Natural killer cell (primary cell): Measurements from ENCODE around the gene MAP4K3. TPM values are rescaled to one million over a fixed set of nuclear protein-coding genes. Genes with fewer than 3 reads are reported as not detected.
"Not testable (repeated sequence)": the region's sequence is repeated elsewhere in the genome, so short reads cannot be mapped to it uniquely, and the experiment has no call there.

Experiments used
- ATAC-seq, 3 donors: fragments of 150-1000 bp in 2 of 3; fragments of 200-7000 bp in 1 of 3; cut with Tn5 transposase; 1 replicate in 1 of 3; 2 replicates in 2 of 3; pipeline ENCODE4 v1.10.0; 2021; ENCODE audit warnings: mild to moderate bottlenecking in 2 of 3, moderate library complexity in 2 of 3
- DNase-seq, 2 donors: peaks; one replicate each; pipeline versions ENCODE4 v3.0.0 to v3.0.0-alpha.2; 2013 to 2021; ENCODE audit warnings: mixed read lengths in 1 of 2
- H3K27ac ChIP-seq: one replicate; pipeline ENCODE4 v1.5.1; 2013; ENCODE audit warnings: mild to moderate bottlenecking, low read length
- H3K27me3 ChIP-seq: one replicate; pipeline ENCODE4 v1.6.1; 2013; ENCODE audit warnings: low read length; ENCODE audit not compliant: control insufficient read depth, insufficient read depth
- H3K36me3 ChIP-seq: one replicate; pipeline ENCODE4 v1.6.1; 2013; ENCODE audit warnings: low read length; ENCODE audit not compliant: control insufficient read depth, insufficient read depth
- H3K4me1 ChIP-seq: one replicate; pipeline ENCODE4 v1.6.1; 2013; ENCODE audit warnings: low read length; ENCODE audit not compliant: control insufficient read depth, insufficient read depth
- H3K4me3 ChIP-seq: one replicate; pipeline ENCODE4 v1.5.1; 2013; ENCODE audit warnings: low read length
- H3K9me3 ChIP-seq: one replicate; pipeline ENCODE4 v1.6.1; 2013; ENCODE audit warnings: low read length; ENCODE audit not compliant: control insufficient read depth, insufficient read depth
- H3K27ac Mint-ChIP-seq, 2 donors: one replicate each; pipeline ENCODE4 v1.8.0; 2022; ENCODE audit warnings: mild to moderate bottlenecking in 2 of 2, mixed read lengths in 2 of 2, moderate library complexity in 1 of 2
- H3K27me3 Mint-ChIP-seq, 2 donors: one replicate each; pipeline ENCODE4 v1.8.0; 2022; ENCODE audit warnings: low read depth in 2 of 2, mixed read lengths in 2 of 2
- H3K36me3 Mint-ChIP-seq: one replicate; pipeline ENCODE4 v1.8.0; 2022; ENCODE audit warnings: mixed read lengths
- H3K4me1 Mint-ChIP-seq, 2 donors: one replicate each; pipeline ENCODE4 v1.8.0; 2022; ENCODE audit warnings: mixed read lengths in 2 of 2
- H3K4me3 Mint-ChIP-seq: one replicate; pipeline ENCODE4 v1.8.0; 2022; ENCODE audit warnings: mild to moderate bottlenecking, moderate library complexity, mixed read lengths
- H3K9me3 Mint-ChIP-seq, 2 donors: one replicate each; pipeline ENCODE4 v1.8.0; 2022; ENCODE audit warnings: mixed read lengths in 2 of 2
- CTCF ChIP-seq: fragments of 200-600 bp; IDR thresholded peaks from one replicate; pipeline ENCODE4 v1.8.0; 2022; ENCODE audit warnings: antibody characterized with exemption
- WGBS: methylation state at CpG from one replicate; pipeline ENCODE4 v1.1.7; 2013; ENCODE audit warnings: missing lambda C conversion rate; ENCODE audit not compliant: insufficient coverage; 5-methylcytosine and 5-hydroxymethylcytosine counted together
- intact Hi-C: fragments of 100-400 bp; cut with micrococcal nuclease; formaldehyde crosslinking; loops from one replicate; pipeline ENCODE4 v1.14.2; 2022
- total RNA-seq, 4 donors: library from RNA; stranded (reverse); fragments of 120-200 nt in 1 of 4; gene quantifications; one replicate each; pipeline versions ENCODE4 v1.2.3 to v1.2.4, GENCODE V29; 2013 to 2022

Gene MAP4K3
- total RNA-seq, 3 donors from 2014 or later (not counting 1 experiment from before 2014, with no cell fraction given): 17.3 to 25.9 (median 20.3) TPM

GRCh38 chr2:39246382-39246980 is 190.6 kb downstream of the MAP4K3 start:
- no peaks in the 10 kb centered on the region for H3K27me3 Mint-ChIP-seq
- Histone ChIP-seq H3K36me3 (no peaks in the 10 kb centered on the region), H3K4me3 (no peak overlapping the region), H3K9me3 (peaks cover 2% of the 10 kb centered on the region), H3K27me3 (no peaks in the 10 kb centered on the region), H3K27ac (no peak overlapping the region), H3K4me1 (peaks cover 7% of the 10 kb centered on the region)
- peaks cover 14 to 19% of the 10 kb centered on the region in 2 donors for H3K4me1 Mint-ChIP-seq
- intact Hi-C loops: no loop called here
- H3K36me3 Mint-ChIP-seq: no peaks in the 10 kb centered on the region
- ATAC-seq: no peak
- no peak for DNase-seq
- WGBS: 81% methylated on average over 1 of the region's 1 CpG
- no peaks in the 10 kb centered on the region for H3K9me3 Mint-ChIP-seq
- TF ChIP-seq CTCF: no peak
- H3K4me3 Mint-ChIP-seq: peak overlapping the region; percentile 0
- peak overlapping the region in 1 of 2 donors; percentile 1 for H3K27ac Mint-ChIP-seq

- ATAC-seq (peak in 2 of 3 donors; percentile 43 to 66), DNase-seq (peak in 1 of 2 donors; percentile 59)
- Histone ChIP-seq H3K4me3 (peak overlapping the region; percentile 33), H3K27ac (peak overlapping the region; percentile 15)
- H3K27me3 Mint-ChIP-seq, H3K4me1 ChIP-seq, H3K36me3 Mint-ChIP-seq, H3K36me3 ChIP-seq, intact Hi-C loops, H3K9me3 ChIP-seq, H3K27me3 ChIP-seq, H3K9me3 Mint-ChIP-seq: not testable (repeated sequence)
- peak overlapping the region; percentile 70 to 84 for H3K27ac Mint-ChIP-seq
- peak overlapping the region; percentile 92 for H3K4me3 Mint-ChIP-seq
- H3K4me1 Mint-ChIP-seq: peaks cover 14 to 19% of the 10 kb centered on the region in 2 donors
- 55% methylated on average over 31 of the region's 31 CpGs for WGBS
These were observed 192.0 kb downstream of the MAP4K3 start for GRCh38 chr2:39244963-39245625.

- H3K4me3 ChIP-seq, ATAC-seq, H3K27ac ChIP-seq, H3K4me1 ChIP-seq, H3K36me3 Mint-ChIP-seq, H3K9me3 ChIP-seq, H3K36me3 ChIP-seq, H3K9me3 Mint-ChIP-seq, DNase-seq, H3K27me3 Mint-ChIP-seq, H3K27me3 ChIP-seq, intact Hi-C loops: not testable (repeated sequence)
- Mint-ChIP-seq H3K4me3 (peak overlapping the region; percentile 92), H3K4me1 (peaks cover 14 to 19% of the 10 kb centered on the region in 2 donors), H3K27ac (peak overlapping the region; percentile 70 to 84)
- 98% methylated on average over 38 of the region's 39 CpGs for WGBS
These were observed 192.7 kb downstream of the MAP4K3 start for GRCh38 chr2:39244241-39244862.

- Mint-ChIP-seq H3K9me3 (no peaks in the 10 kb centered on the region), H3K4me1 (peaks cover 14 to 19% of the 10 kb centered on the region in 2 donors), H3K27ac (peak within 1 kb of the TSS; percentile 70 to 84), H3K27me3 (no peaks in the 10 kb centered on the region), H3K36me3 (no peaks in the 10 kb centered on the region), H3K4me3 (peak within 1 kb of the TSS; percentile 92)
- peak; percentile 27 to 43 for DNase-seq
- 71% methylated on average over 58 of the region's 58 CpGs for WGBS
- H3K36me3 ChIP-seq: no peaks in the 10 kb centered on the region
- peak; percentile 69 to 80 (median 79) for ATAC-seq
- no peaks in the 10 kb centered on the region for H3K9me3 ChIP-seq
- peaks cover 7% of the 10 kb centered on the region for H3K4me1 ChIP-seq
- peak within 1 kb of the TSS; percentile 15 for H3K27ac ChIP-seq
- intact Hi-C loops: no loop called here
- peak within 1 kb of the TSS; percentile 33 for H3K4me3 ChIP-seq
- TF ChIP-seq CTCF: no peak
- H3K27me3 ChIP-seq: no peaks in the 10 kb centered on the region
These were observed 193.5 kb downstream of the MAP4K3 start, which contains the start of gene CDKL4 for GRCh38 chr2:39243469-39244123. Gene CDKL4, minus strand, starts transcription at chr2:39243970.
